ENCODE results near the gene DNAAF9. TPM values are rescaled to one million over a fixed set of nuclear protein-coding genes. Genes with fewer than 3 reads are reported as not detected.

Gene DNAAF9
- total and polyA plus RNA-seq, 12 donors = 6.4 to 32.2 (median 22.6) TPM

DNA sequence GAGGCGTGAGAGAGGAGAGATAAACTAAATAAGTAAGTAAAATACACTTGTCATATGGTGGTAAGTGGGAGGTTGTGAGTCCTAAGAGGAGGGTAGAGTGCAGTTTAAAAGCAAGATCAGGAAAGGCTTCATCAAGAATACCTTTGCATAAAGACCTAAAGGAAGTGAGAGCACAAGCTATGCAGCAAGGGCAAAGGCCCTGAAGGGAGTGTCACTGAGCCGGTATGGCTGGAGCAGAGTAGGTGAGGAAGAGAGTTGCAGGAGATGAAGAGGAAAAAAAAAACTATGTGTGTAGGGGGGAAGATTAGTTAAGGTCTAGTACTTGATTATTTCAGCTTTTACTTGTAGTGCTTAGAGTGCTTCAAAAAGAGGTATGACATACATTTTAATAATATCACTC lies 11.0 kb downstream of the DNAAF9 start:
- peaks cover 0 to 12% (median 0%) of the 10 kb centered on the region in 11 donors for H3K9me3 ChIP-seq
- ATAC-seq (no peak), DNase-seq (no peak)
- intact Hi-C loops (cut with DNase I) = no loop called here
- TF ChIP-seq, protein P1, sequence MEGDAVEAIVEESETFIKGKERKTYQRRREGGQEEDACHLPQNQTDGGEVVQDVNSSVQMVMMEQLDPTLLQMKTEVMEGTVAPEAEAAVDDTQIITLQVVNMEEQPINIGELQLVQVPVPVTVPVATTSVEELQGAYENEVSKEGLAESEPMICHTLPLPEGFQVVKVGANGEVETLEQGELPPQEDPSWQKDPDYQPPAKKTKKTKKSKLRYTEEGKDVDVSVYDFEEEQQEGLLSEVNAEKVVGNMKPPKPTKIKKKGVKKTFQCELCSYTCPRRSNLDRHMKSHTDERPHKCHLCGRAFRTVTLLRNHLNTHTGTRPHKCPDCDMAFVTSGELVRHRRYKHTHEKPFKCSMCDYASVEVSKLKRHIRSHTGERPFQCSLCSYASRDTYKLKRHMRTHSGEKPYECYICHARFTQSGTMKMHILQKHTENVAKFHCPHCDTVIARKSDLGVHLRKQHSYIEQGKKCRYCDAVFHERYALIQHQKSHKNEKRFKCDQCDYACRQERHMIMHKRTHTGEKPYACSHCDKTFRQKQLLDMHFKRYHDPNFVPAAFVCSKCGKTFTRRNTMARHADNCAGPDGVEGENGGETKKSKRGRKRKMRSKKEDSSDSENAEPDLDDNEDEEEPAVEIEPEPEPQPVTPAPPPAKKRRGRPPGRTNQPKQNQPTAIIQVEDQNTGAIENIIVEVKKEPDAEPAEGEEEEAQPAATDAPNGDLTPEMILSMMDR (IDR thresholded peaks at IDR 0.05) = no peak
- no peak overlapping the region for H3K4me3 ChIP-seq
- 92 to 95% methylated on average over 2 of the region's 2 CpGs for WGBS, 2 donors
- peaks cover 6 to 63% (median 33%) of the 10 kb centered on the region in 9 donors for H3K4me1 ChIP-seq
- no peaks in the 10 kb centered on the region for H3K27me3 ChIP-seq
- H3K27ac ChIP-seq = no peak overlapping the region
- H3K36me3 ChIP-seq = no peaks in the 10 kb centered on the region

GRCh38 chr20:3392756-3393155 lies 14.7 kb downstream of the DNAAF9 start:
- no peak for ATAC-seq
- 79 to 82% methylated on average over 1 of the region's 1 CpG for WGBS, 2 donors
- intact Hi-C loops (cut with DNase I) = no loop called here
- H3K27ac ChIP-seq = no peak overlapping the region
- H3K4me3 ChIP-seq = no peak overlapping the region
- H3K36me3 ChIP-seq = no peaks in the 10 kb centered on the region
- peaks cover under 1 to 44% (median 13%) of the 10 kb centered on the region in 9 donors for H3K4me1 ChIP-seq
- no peak for DNase-seq
- TF ChIP-seq, protein P1 (IDR thresholded peaks at IDR 0.05) = no peak
- H3K27me3 ChIP-seq = no peaks in the 10 kb centered on the region
- peaks cover 0 to 16% (median 0%) of the 10 kb centered on the region in 11 donors for H3K9me3 ChIP-seq

GRCh38 chr20:3390759-3391425 lies 16.6 kb downstream of the DNAAF9 start:
- H3K9me3 ChIP-seq = peaks cover 0 to 21% (median 4%) of the 10 kb centered on the region in 11 donors
- H3K4me1 ChIP-seq = peaks cover 0 to 39% (median 13%) of the 10 kb centered on the region in 9 donors
- no peak overlapping the region for H3K4me3 ChIP-seq
- intact Hi-C loops (cut with DNase I) = no loop called here
- peak overlapping the region in 5 of 10 donors; percentile 13 to 30 (median 19) for H3K27ac ChIP-seq
- H3K27me3 ChIP-seq = no peaks in the 10 kb centered on the region
- H3K36me3 ChIP-seq = no peaks in the 10 kb centered on the region
- peak; percentile 46 to 89 (median 84) for ATAC-seq
- TF ChIP-seq, protein P1 (IDR thresholded peaks at IDR 0.05) = no peak
- peak in 1 of 2 donors; percentile 15 for DNase-seq
- 81 to 84% methylated on average over 3 of the region's 3 CpGs for WGBS, 2 donors

GRCh38 chr20:3383878-3384495 lies 23.5 kb downstream of the DNAAF9 start:
- Histone ChIP-seq H3K36me3 (peaks cover 0 to 31% (median 0%) of the 10 kb centered on the region in 9 donors), H3K4me1 (peaks cover 6 to 51% (median 28%) of the 10 kb centered on the region in 9 donors), H3K27ac (no peak overlapping the region), H3K27me3 (no peaks in the 10 kb centered on the region), H3K4me3 (no peak overlapping the region), H3K9me3 (peaks cover 0 to 25% (median 10%) of the 10 kb centered on the region in 11 donors)
- 93 to 96% methylated on average over 7 of the region's 7 CpGs for WGBS, 2 donors
- TF ChIP-seq, protein P1 (IDR thresholded peaks at IDR 0.05) = no peak
- intact Hi-C loops (cut with DNase I) = no loop called here
- ATAC-seq (no peak), DNase-seq (no peak)
